Uterus (tissue), 4 donors: ENCODE results near the gene ZSCAN5C. TPM values are rescaled to one million over a fixed set of nuclear protein-coding genes. Genes with fewer than 3 reads are reported as not detected.
"Not testable (repeated sequence)": the region's sequence is repeated elsewhere in the genome, so short reads cannot be mapped to it uniquely, and the experiment has no call there.

ENCODE experiments used
- DNase-seq, 2 donors: peaks; one replicate each; pipeline ENCODE4 v3.0.0-alpha.2; 2019 to 2020
- H3K27ac ChIP-seq, 2 donors: fragments of 200-600 bp; sonication (generic); 1 replicate in 1 of 2; 2 replicates in 1 of 2; pipeline ENCODE4 v1.5.1; 2016 to 2018
- H3K27me3 ChIP-seq, 2 donors: fragments of 200-600 bp; sonication (generic); one replicate each; pipeline ENCODE4 v1.5.1; 2018 to 2019; ENCODE audit warnings: control low read depth in 1 of 2
- H3K36me3 ChIP-seq, 2 donors: fragments of 200-600 bp; sonication (generic); one replicate each; pipeline ENCODE4 v1.5.1; 2019; ENCODE audit warnings: control low read depth in 1 of 2
- H3K4me1 ChIP-seq, 2 donors: fragments of 200-600 bp; sonication (generic); one replicate each; pipeline ENCODE4 v1.5.1; 2018 to 2019; ENCODE audit warnings: control low read depth in 1 of 2
- H3K4me3 ChIP-seq, 2 donors: fragments of 200-600 bp; sonication (generic); 1 replicate in 1 of 2; 2 replicates in 1 of 2; pipeline ENCODE4 v1.5.1; 2018 to 2019; ENCODE audit warnings: mild to moderate bottlenecking in 1 of 2
- H3K9me3 ChIP-seq, 2 donors: fragments of 200-600 bp; sonication (generic); one replicate each; pipeline ENCODE4 v1.5.1; 2019; ENCODE audit warnings: control low read depth in 1 of 2
- CTCF ChIP-seq, 4 experiments: fragments of 200-600 bp in 2 of 4; fragments of 450-650 bp in 2 of 4; sonication (generic) in 2 of 4; IDR thresholded peaks; one replicate each; pipeline ENCODE4 v1.5.1; 2016 to 2019; ENCODE audit warnings: antibody characterized with exemption in 4 of 4, mild to moderate bottlenecking in 2 of 4, moderate library complexity in 1 of 4
- POLR2A ChIP-seq, 2 donors: fragments of 450-650 bp; IDR thresholded peaks; one replicate each; pipeline ENCODE4 v1.6.1; 2016; ENCODE audit warnings: antibody characterized with exemption in 2 of 2, mild to moderate bottlenecking in 1 of 2, moderate library complexity in 1 of 2
- intact Hi-C: fragments of 100-400 bp; cut with DNase I; formaldehyde crosslinking; loops from one replicate; pipeline ENCODE4 v1.15.1; 2023; ENCODE audit warnings: low total_unique reads
- total RNA-seq, 4 donors: library from RNA; depleted of rRNA in 3 of 4; stranded (reverse); fragments of >200 nt in 3 of 4; gene quantifications; one replicate each; pipeline versions ENCODE4 v1.1.0 to v1.2.4, GENCODE V29; 2014 to 2023
- donor health status: DM: yes; HTN: yes; CAD: no.

ZSCAN5C gene
- total RNA-seq, 4 donors from 2014 or later, result not detected

- H3K4me3 ChIP-seq, result no peak overlapping the region
- intact Hi-C loops, result no loop called here
- no peaks in the 10 kb centered on the region for H3K9me3 ChIP-seq
- DNase-seq, result no peak
- no peaks in the 10 kb centered on the region for H3K4me1 ChIP-seq
- H3K27ac ChIP-seq, result no peak overlapping the region
- no peaks in the 10 kb centered on the region for H3K36me3 ChIP-seq
- TF ChIP-seq POLR2A (IDR thresholded peaks at IDR 0.05) (no peak), CTCF (IDR thresholded peaks at IDR 0.05) (no peak)
- no peaks in the 10 kb centered on the region for H3K27me3 ChIP-seq
These were observed 39.0 kb upstream of the ZSCAN5C start for GRCh38 chr19:56163097-56163496.

GRCh38 chr19:56167064-56167578 is 35.0 kb upstream of the ZSCAN5C start:
- no peak overlapping the region for H3K27ac ChIP-seq
- TF ChIP-seq CTCF (IDR thresholded peaks at IDR 0.05) (no peak), POLR2A (IDR thresholded peaks at IDR 0.05) (no peak)
- DNase-seq, result no peak
- intact Hi-C loops, result no loop called here
- H3K4me1 ChIP-seq, result no peaks in the 10 kb centered on the region
- H3K36me3 ChIP-seq, result no peaks in the 10 kb centered on the region
- H3K9me3 ChIP-seq, result no peaks in the 10 kb centered on the region
- no peaks in the 10 kb centered on the region for H3K27me3 ChIP-seq
- no peak overlapping the region for H3K4me3 ChIP-seq

GRCh38 chr19:56170261-56170660 is 31.8 kb upstream of the ZSCAN5C start:
- H3K9me3 ChIP-seq, result no peaks in the 10 kb centered on the region
- H3K4me1 ChIP-seq, result no peaks in the 10 kb centered on the region
- no peak for TF ChIP-seq POLR2A (IDR thresholded peaks at IDR 0.05)
- TF ChIP-seq CTCF (IDR thresholded peaks at IDR 0.05), result no peak
- no peak overlapping the region for H3K27ac ChIP-seq
- H3K36me3 ChIP-seq, result no peaks in the 10 kb centered on the region
- no peak for DNase-seq
- no peak overlapping the region for H3K4me3 ChIP-seq
- no peaks in the 10 kb centered on the region for H3K27me3 ChIP-seq
- intact Hi-C loops, result loop anchor here (5.0 kb wide), 1 partner anchor 93 kb away; no protein-coding TSS in a partner anchor

GRCh38 chr19:56174086-56174485 is 28.0 kb upstream of the ZSCAN5C start:
- H3K9me3 ChIP-seq, result no peaks in the 10 kb centered on the region
- H3K4me3 ChIP-seq, result no peak overlapping the region
- DNase-seq, result no peak
- TF ChIP-seq POLR2A (IDR thresholded peaks at IDR 0.05) (no peak), CTCF (IDR thresholded peaks at IDR 0.05) (no peak)
- no peaks in the 10 kb centered on the region for H3K27me3 ChIP-seq
- H3K27ac ChIP-seq, result no peak overlapping the region
- intact Hi-C loops, result loop anchor here (5.0 kb wide), 1 partner anchor 97 kb away; no protein-coding TSS in a partner anchor
- H3K36me3 ChIP-seq, result no peaks in the 10 kb centered on the region
- no peaks in the 10 kb centered on the region for H3K4me1 ChIP-seq

- Histone ChIP-seq H3K4me1 (no peaks in the 10 kb centered on the region), H3K36me3 (no peaks in the 10 kb centered on the region), H3K4me3 (no peak overlapping the region), H3K9me3 (no peaks in the 10 kb centered on the region), H3K27ac (no peak overlapping the region), H3K27me3 (no peaks in the 10 kb centered on the region)
- intact Hi-C loops, result loop anchor here (5.0 kb wide), 1 partner anchor 97 kb away; no protein-coding TSS in a partner anchor
- no peak for DNase-seq
- TF ChIP-seq POLR2A (IDR thresholded peaks at IDR 0.05) (no peak), CTCF (IDR thresholded peaks at IDR 0.05) (no peak)
These were observed 27.5 kb upstream of the ZSCAN5C start for GRCh38 chr19:56174550-56174949.

- H3K27me3 ChIP-seq, H3K9me3 ChIP-seq, DNase-seq, H3K4me3 ChIP-seq, H3K27ac ChIP-seq, H3K36me3 ChIP-seq, intact Hi-C loops, H3K4me1 ChIP-seq: not testable (repeated sequence)
These were observed 26.2 kb upstream of the ZSCAN5C start, which contains the start of gene GALP for GRCh38 chr19:56175861-56176307. Gene GALP, plus strand, starts transcription at chr19:56176008. Its CDS starts 1,101 bp downstream, at chr19:56177109.

- H3K9me3 ChIP-seq, H3K36me3 ChIP-seq, H3K4me1 ChIP-seq, H3K27ac ChIP-seq, H3K27me3 ChIP-seq, H3K4me3 ChIP-seq, intact Hi-C loops, DNase-seq: not testable (repeated sequence)
These were observed 25.8 kb upstream of the ZSCAN5C start for GRCh38 chr19:56176310-56176709.
